HEK293 (cell line): ENCODE results near the gene AGO4.

Experiments used
- CTCF ChIA-PET: fragments of 350-600 bp; formaldehyde crosslinking; extraction: SDS; loops from one replicate; lab custom pipeline; 2021; ENCODE audit warnings: antibody characterized with exemption; lab: Yijun Ruan, JAX
- POLR2A ChIA-PET: fragments of 300-600 bp; formaldehyde crosslinking; extraction: SDS; loops from one replicate; lab custom pipeline; 2020; ENCODE audit warnings: antibody characterized with exemption, inconsistent platforms; lab: Yijun Ruan, JAX
- H3K27ac ChIP-seq: fragments of 200-500 bp; sonication (Bioruptor generic); 2 replicates; pipeline ENCODE4 v1.5.1; 2014; ENCODE audit warnings: low read depth, low read length, control low read depth, inconsistent platforms; ENCODE audit errors: extremely low read depth
- H3K36me3 ChIP-seq, 2 experiments: fragments of 200-500 bp in 1 of 2; sonication (Bioruptor generic) in 1 of 2; 1 replicate in 1 of 2; 2 replicates in 1 of 2; pipeline ENCODE4 v1.5.1; 2014 to 2017; ENCODE audit warnings: inconsistent platforms in 2 of 2, low read length in 2 of 2; ENCODE audit not compliant: control insufficient read depth in 2 of 2, insufficient read depth in 1 of 2
- H3K4me1 ChIP-seq: fragments of 200-500 bp; sonication (Bioruptor generic); 2 replicates; pipeline ENCODE4 v1.5.1; 2014; ENCODE audit warnings: mild to moderate bottlenecking, low read length, inconsistent platforms; ENCODE audit not compliant: control insufficient read depth, insufficient read depth
- H3K4me3 ChIP-seq: 2 replicates; pipeline ENCODE4 v1.5.1; 2011; ENCODE audit warnings: low read depth, mild to moderate bottlenecking, control low read depth, low read length, moderate library complexity
- H3K9me3 ChIP-seq: fragments of 200-500 bp; sonication (Bioruptor generic); 2 replicates; pipeline ENCODE4 v1.5.1; 2014; ENCODE audit warnings: low read depth, low read length, inconsistent platforms; ENCODE audit not compliant: control insufficient read depth, insufficient read depth
- CTCF ChIP-seq: fragments of 450-650 bp; formaldehyde crosslinking; IDR thresholded peaks from 2 replicates; pipeline ENCODE4 v1.5.1; 2016; ENCODE audit warnings: missing biosample characterization, missing genetic modification characterization
- GLIS1 ChIP-seq: fragments of 450-650 bp; formaldehyde crosslinking; IDR thresholded peaks from 2 replicates; pipeline ENCODE4 v1.5.1; 2016; ENCODE audit warnings: missing biosample characterization, missing genetic modification characterization
- HOXA7 ChIP-seq: sonication (generic); formaldehyde crosslinking; IDR thresholded peaks from 2 replicates; pipeline ENCODE4 v1.8.1; 2022; ENCODE audit warnings: missing genetic modification reagents, borderline replicate concordance
- HOXD13 ChIP-seq: sonication (generic); formaldehyde crosslinking; IDR thresholded peaks from 2 replicates; pipeline ENCODE4 v1.8.0; 2022; ENCODE audit warnings: missing genetic modification reagents, borderline replicate concordance
- KLF1 ChIP-seq: fragments of 450-650 bp; formaldehyde crosslinking; IDR thresholded peaks from 2 replicates; pipeline ENCODE4 v1.5.1; 2016; ENCODE audit warnings: missing biosample characterization, missing genetic modification characterization
- OSR2 ChIP-seq: fragments of 450-650 bp; formaldehyde crosslinking; IDR thresholded peaks from 2 replicates; pipeline ENCODE4 v1.5.1; 2016; ENCODE audit warnings: missing biosample characterization, missing genetic modification characterization
- PRDM1 ChIP-seq: fragments of 450-650 bp; formaldehyde crosslinking; IDR thresholded peaks from 2 replicates; pipeline ENCODE4; 2016; ENCODE audit warnings: missing biosample characterization, missing genetic modification characterization
- REST ChIP-seq: fragments of 450-650 bp; formaldehyde crosslinking; IDR thresholded peaks from 2 replicates; pipeline ENCODE4 v1.5.1; 2016; ENCODE audit warnings: missing biosample characterization, missing genetic modification characterization
- SP7 ChIP-seq: fragments of 450-650 bp; formaldehyde crosslinking; IDR thresholded peaks from 2 replicates; pipeline ENCODE4 v1.5.1; 2016; ENCODE audit warnings: missing biosample characterization, missing genetic modification characterization
- TRIM28 ChIP-seq: IDR thresholded peaks from 2 replicates; pipeline ENCODE4 v1.6.1; 2011; ENCODE audit warnings: low read length, control low read depth, borderline replicate concordance
- ZBTB20 ChIP-seq: fragments of 450-650 bp; formaldehyde crosslinking; IDR thresholded peaks from 2 replicates; pipeline ENCODE4 v1.5.1; 2016; ENCODE audit warnings: missing biosample characterization, missing genetic modification characterization
- ZBTB8A ChIP-seq: fragments of 450-650 bp; formaldehyde crosslinking; IDR thresholded peaks from 2 replicates; pipeline ENCODE4 v1.5.1; 2016; ENCODE audit warnings: missing biosample characterization, missing genetic modification characterization
- ZFP41 ChIP-seq: fragments of 450-650 bp; formaldehyde crosslinking; IDR thresholded peaks from 2 replicates; pipeline ENCODE4 v1.5.1; 2016; ENCODE audit warnings: missing biosample characterization, missing genetic modification characterization, borderline replicate concordance
- ZNF140 ChIP-seq: fragments of 450-650 bp; formaldehyde crosslinking; IDR thresholded peaks from 2 replicates; pipeline ENCODE4 v1.5.1; 2016; ENCODE audit warnings: missing biosample characterization, missing genetic modification characterization
- ZNF202 ChIP-seq: fragments of 450-650 bp; formaldehyde crosslinking; IDR thresholded peaks from 2 replicates; pipeline ENCODE4 v1.5.1; 2016; ENCODE audit warnings: missing biosample characterization, missing genetic modification characterization, borderline replicate concordance
- ZNF510 ChIP-seq: fragments of 450-650 bp; formaldehyde crosslinking; IDR thresholded peaks from 2 replicates; pipeline ENCODE4 v1.5.1; 2018; ENCODE audit warnings: mild to moderate bottlenecking, missing genetic modification characterization, missing biosample characterization; ENCODE audit not compliant: insufficient replicate concordance
- ZNF580 ChIP-seq: fragments of 450-650 bp; formaldehyde crosslinking; IDR thresholded peaks from 2 replicates; pipeline ENCODE4 v1.5.1; 2016; ENCODE audit warnings: missing biosample characterization, missing genetic modification characterization
- ZNF585B ChIP-seq: fragments of 450-650 bp; formaldehyde crosslinking; IDR thresholded peaks from 2 replicates; pipeline ENCODE4 v1.5.1; 2016; ENCODE audit warnings: missing biosample characterization, missing genetic modification characterization
- ZNF639 ChIP-seq: fragments of 450-650 bp; formaldehyde crosslinking; IDR thresholded peaks from 2 replicates; pipeline ENCODE4 v1.5.1; 2016; ENCODE audit warnings: missing biosample characterization, missing genetic modification characterization
- ZNF843 ChIP-seq: fragments of 450-650 bp; formaldehyde crosslinking; IDR thresholded peaks from 2 replicates; pipeline ENCODE4 v1.5.1; 2016; ENCODE audit warnings: missing biosample characterization, missing genetic modification characterization
- ZSCAN5A ChIP-seq: fragments of 450-650 bp; formaldehyde crosslinking; IDR thresholded peaks from 2 replicates; pipeline ENCODE4 v1.5.1; 2016; ENCODE audit warnings: missing biosample characterization, missing genetic modification characterization

Gene AGO4

GRCh38 chr1:35844826-35845225 lies 37.0 kb downstream of the AGO4 start:
- Histone ChIP-seq H3K4me1 (no peaks in the 10 kb centered on the region), H3K9me3 (no peaks in the 10 kb centered on the region), H3K27ac (no peak overlapping the region), H3K36me3 (peaks cover 11 to 67% of the 10 kb centered on the region in 2 experiments), H3K4me3 (no peak overlapping the region)
- POLR2A ChIA-PET = no interaction called here
- no peak for TF ChIP-seq HOXA7 (CRISPR knock-in tag)
- no peak for TF ChIP-seq HOXD13 (CRISPR knock-in tag)
- TF ChIP-seq ZBTB8A = no peak
- no peak for TF ChIP-seq SP7 (tag by site-specific recombination)
- TF ChIP-seq PRDM1 (tag by site-specific recombination) = peak; percentile 58; the same call in 1 of the 2 replicates
- no peak for TF ChIP-seq ZFP41 (tag by site-specific recombination)
- CTCF ChIA-PET = interaction anchor here (1.6 kb wide), 1 partner anchor 13 kb away, joined by 4 read pairs; no protein-coding TSS in a partner anchor

- Histone ChIP-seq H3K9me3 (no peaks in the 10 kb centered on the region), H3K4me1 (no peaks in the 10 kb centered on the region), H3K36me3 (peaks cover 14 to 73% of the 10 kb centered on the region in 2 experiments), H3K4me3 (no peak overlapping the region), H3K27ac (no peak overlapping the region)
- CTCF ChIA-PET = no interaction called here
- TF ChIP-seq ZNF585B = no peak
- TF ChIP-seq ZNF580 (tag by site-specific recombination) = no peak
- no peak for TF ChIP-seq OSR2 (tag by site-specific recombination)
- TF ChIP-seq ZNF140 (tag by site-specific recombination) = no peak
- TF ChIP-seq ZNF510 (tag by site-specific recombination) = no peak
- no peak for TF ChIP-seq CTCF (tag by site-specific recombination)
- no peak for TF ChIP-seq ZNF639
- TF ChIP-seq REST (tag by site-specific recombination) = no peak
- no peak for TF ChIP-seq ZSCAN5A (tag by site-specific recombination)
- no peak for TF ChIP-seq TRIM28
- no peak for TF ChIP-seq ZNF843 (tag by site-specific recombination)
- TF ChIP-seq ZBTB20 (tag by site-specific recombination) = no peak
- TF ChIP-seq GLIS1 = no peak
- no peak for TF ChIP-seq KLF1 (tag by site-specific recombination)
- TF ChIP-seq ZNF202 (tag by site-specific recombination) = no peak
- no peak for TF ChIP-seq ZBTB8A
- TF ChIP-seq, all 188 proteins: peak for 0
- POLR2A ChIA-PET = no interaction called here
Measured at GRCh38 chr1:35845766-35846165, 38.0 kb downstream of the AGO4 start.
